Stimulated activated CD4-positive, alpha-beta T cell treated with anti-CD3 and anti-CD28 coated beads, TNF-alpha, amount 100 ng/mL, for 1 hour (primary cell): Measurements from ENCODE around the gene ZNF592.
A peak's percentile ranks its signal among the peaks of the same experiment; 100 is the strongest.

Experiments used
- DNase-seq, 3 donors: peaks; one replicate each; pipeline ENCODE4 v3.0.0-alpha.2; 2020; ENCODE audit warnings: low read depth in 3 of 3, low spot score in 1 of 3

The ZNF592 gene

DNA sequence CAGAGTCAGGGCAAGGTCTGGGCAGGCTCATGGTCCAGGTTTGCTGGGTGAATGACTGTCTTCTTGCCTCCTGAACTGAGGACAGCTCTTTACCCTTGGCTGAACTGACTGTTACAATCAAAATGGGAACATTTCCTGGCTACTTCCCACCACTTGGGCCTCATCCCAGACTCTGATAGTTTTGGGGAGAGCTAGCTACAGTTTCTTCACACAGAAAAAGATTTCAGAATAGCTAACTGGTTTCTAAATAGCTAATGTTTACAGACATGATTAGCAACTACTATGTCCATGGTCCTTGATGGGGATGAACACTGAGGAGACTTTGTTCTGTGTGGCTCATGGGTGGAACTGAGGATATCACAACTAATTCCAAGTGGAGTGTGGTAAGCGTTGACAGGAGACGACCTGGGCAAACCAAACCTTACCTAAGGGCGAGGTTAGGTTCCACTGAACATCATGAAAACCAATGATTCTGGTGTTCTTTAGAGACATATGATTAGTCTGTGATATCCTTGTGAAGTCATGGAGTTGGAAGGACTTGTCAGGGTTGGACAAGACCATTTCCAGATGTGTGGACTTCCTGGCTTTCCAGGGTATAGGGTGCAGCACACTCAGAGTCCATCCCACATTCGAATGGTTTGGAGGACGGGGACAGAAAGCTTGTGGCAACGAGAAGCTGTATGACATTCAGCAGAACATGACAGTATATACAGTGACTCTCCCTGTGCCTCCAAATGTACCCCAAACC lies 76.0 kb downstream of the ZNF592 start:
- DNase-seq = no peak

DNA sequence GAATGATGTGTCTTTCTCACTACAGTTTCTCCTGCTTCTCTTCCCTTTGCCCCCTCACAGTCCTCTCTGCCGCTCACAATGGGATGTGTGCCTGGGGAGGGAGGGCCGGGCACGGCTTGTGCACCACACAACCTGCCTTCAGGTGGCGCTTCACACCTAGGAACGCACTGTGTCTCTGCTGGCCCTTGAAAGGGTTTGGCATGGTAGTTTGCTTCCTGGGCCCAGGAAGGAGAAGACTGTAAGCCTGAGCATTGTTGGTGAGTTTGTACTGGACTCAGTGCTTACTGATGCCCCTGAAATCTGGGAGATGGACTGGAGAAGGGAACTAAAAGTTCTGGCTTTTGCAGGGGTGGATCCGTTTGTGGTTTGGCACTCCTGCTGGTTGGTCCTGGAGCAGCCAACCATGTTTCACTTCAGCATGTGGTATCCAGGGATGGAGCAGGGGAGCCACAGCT lies 78.0 kb downstream of the ZNF592 start:
- DNase-seq = no peak

DNA sequence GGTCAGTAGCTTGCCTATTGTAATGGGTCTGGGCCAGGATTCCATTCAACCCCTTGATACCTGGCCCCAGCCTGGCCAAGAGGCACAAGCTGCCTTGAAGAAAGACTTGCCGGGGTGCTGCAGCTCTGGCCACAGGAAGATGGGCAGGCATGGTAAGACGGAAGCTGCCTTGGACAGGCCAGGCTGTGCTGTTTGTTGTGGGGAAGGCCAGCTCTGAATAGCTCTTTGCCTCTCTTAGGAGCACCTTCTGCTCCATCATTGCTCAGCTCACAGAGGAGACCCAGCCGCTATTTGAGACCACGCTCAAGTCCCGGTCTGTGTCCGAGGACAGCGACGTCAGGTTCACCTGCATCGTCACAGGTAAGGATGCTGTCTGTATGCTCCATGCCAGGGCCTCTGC lies 78.9 kb downstream of the ZNF592 start:
- no peak for DNase-seq

DNA sequence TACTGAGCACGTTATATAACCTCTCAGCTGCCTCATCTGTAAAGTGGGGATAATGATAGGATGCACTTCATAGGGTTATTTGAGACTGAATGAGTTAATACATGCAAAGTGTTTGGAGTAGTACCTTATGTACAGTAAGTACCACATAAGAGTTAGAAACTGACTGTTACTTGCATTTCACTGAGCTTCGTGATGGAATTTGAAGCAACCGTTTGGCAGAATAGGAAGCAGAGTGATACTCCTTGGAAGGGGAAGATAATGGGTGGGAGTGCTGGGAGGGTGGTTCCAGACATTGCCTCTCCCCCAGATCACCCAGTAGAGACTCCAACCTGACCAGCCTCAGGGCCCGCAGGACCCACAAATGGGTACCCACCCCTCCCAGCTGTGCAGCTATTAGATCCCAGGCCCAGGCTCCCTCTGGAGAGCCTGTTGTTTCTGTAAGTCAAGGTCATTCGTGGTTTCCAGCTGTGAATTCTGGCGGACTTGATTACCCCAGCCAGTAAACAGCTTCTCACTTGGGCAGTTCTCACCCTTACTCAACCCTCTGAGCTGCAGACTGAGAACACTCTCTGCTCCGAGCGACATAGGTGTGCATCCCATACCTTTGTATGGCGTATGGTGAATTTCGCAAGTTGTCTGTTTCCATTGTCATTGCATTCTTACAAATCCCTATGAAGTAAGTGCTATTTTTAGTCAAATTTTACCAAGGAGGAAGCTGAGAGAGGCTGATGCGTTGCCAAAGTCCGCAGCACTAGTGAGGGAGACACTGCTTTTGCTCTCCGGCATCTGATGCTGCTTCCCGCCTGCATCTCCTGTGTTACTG lies 79.9 kb downstream of the ZNF592 start:
- DNase-seq = no peak

DNA sequence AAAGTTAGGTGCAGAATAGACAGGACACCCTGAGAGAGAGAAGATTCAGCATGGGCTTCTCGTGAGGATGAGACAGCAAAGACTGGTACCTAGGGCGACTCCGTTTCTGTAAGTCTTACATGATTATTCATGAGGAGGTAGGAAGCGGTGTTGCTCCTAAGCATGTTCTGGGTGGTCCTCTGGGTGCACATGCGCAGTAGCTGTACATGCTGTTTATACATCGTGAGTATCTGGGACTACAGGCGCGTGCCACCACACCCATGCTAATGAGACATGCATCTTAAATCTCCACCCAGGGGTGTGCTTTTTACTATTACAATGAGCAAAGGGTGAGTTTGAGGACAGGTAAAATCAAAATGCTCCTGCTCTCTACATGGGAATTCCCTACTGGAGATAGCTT lies 81.0 kb downstream of the ZNF592 start:
- DNase-seq = no peak

GRCh38 chr15:84830036-84830435 lies 81.6 kb downstream of the ZNF592 start:
- no peak for DNase-seq

- DNase-seq = no peak
These were observed 82.6 kb downstream of the ZNF592 start for GRCh38 chr15:84831028-84831427.

DNA sequence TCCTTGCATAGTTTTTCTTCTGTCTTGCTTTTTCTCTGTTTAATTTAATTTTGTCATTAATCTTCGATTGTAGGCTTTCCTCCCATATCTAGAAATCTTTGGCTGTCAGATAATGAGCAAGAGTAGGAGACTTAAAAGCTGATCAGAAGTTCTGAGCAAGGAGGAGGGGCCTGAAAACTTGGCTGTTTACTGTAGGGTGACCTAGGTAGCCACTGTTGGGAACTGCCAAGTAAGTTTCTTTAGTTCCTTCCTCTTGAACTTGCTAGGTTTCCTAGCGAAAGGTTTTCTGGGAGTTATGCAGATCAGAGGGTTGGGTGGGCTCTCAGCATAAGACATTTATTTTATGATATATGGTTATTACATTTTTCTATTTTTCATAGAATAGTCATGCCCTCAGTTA lies 83.2 kb downstream of the ZNF592 start:
- DNase-seq = no peak

DNA sequence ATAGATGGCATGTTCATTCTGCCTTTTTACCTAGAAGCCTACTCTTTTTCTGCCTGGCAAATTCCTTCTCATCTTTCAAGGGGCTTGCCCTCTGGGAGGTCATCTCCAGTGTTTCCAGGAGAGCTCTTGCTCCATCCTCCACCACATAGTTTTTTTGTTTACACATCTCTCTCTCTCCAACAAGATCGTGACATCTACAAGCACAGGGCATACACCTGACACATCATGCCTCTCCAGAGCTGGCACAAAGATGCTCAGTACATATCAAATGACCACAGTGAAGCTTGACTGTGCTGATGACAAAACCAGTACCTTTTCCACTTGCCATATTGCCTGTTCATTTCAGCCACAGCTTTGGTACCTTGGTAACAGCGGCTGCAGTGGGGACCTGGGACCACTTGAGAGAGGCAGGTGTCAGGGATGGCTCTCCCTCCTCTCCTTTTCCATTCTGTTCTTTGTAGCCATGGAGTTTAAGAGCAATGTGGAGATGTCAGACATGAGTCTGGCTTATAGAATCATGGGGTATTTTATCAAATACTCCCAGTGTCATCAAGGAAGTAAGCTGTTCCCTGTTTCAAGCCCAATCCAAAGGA lies 84.2 kb downstream of the ZNF592 start:
- DNase-seq = no peak

GRCh38 chr15:84833447-84834228 lies 85.2 kb downstream of the ZNF592 start:
- DNase-seq = no peak

DNA sequence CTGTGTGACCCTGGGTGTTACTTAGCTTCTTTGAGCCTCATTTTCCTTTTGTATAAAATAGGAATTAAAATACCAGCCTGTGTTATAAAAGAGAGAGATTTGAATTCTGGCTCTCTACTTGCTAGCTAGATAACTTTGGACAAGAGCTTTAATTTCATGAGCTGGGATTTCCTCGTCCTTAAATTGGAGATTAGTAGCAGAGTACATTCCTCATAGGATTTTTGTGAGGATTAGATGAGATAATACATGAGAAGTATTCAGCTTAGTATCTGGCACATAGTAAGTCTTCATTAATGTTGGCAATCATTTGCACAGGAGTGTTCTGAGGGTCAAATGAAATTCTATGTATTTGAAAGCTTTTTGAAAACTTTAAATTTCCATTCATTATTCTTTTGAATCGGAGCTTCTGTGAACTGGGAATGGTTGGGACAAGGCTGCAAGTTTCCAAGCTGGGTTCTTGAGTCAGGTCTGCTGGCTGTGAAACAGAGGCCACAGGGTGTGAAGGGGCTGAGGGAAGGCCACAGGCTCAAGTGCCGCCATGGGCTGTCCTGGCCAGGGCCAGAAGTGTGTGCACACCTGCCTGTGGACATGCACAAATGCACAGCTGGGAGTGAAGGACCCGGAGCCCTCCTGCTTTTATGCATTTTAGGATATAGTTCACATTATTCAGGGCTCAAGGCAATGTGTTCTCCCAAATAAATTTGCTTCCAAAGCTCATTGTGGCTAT lies 86.0 kb downstream of the ZNF592 start:
- DNase-seq = no peak

DNA sequence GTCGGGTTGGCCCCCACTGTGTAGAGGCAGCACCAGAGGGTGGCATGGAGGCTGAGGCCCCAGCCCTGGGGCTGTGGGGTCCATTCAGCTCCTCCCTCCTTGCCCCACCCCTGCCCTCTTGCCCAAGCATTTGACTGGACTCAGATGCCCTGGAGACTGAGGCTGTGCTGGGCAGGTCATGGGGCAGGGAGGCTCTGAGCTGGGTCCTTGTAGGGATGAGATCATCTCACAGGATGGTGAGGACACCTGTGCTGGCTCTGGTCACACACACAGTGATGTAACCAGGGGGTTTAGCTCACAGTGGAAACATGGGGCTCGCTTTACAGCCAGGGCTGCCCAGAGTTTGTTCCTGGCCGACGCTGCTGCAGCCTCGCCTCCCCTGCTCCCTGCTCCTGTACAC lies 86.6 kb downstream of the ZNF592 start:
- DNase-seq = no peak

DNA sequence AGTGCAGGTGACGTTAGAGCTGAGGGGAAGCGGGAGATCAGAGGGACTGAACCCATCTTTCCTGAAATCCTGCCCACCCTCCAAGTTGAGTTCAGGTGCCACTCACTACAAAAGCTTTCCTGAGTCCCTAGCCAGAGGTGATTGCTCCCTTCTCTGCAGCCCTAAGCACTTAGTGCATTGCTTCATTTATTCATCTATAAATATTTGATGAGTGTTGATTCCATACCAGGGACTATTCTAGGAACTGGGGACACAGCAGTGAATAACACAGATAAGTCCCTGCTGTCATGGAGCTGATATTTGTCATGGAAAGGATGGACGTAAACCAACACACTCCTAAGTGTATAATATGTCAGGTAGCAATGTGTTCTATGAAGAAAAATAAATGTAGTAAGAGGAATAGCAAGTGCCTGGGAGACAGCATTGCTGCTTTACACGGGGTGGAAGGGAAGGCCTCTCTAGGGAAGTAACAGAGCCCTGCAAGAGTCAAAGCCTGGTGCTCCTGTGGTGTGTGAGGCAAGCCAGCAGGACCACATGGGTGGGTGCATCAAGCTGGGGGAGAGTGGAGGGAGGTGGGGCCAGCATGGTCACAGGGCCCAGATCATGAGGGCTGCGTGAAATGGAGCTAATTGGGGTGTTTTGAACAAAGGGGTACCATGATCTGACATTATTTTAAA lies 87.4 kb downstream of the ZNF592 start:
- no peak for DNase-seq

DNA sequence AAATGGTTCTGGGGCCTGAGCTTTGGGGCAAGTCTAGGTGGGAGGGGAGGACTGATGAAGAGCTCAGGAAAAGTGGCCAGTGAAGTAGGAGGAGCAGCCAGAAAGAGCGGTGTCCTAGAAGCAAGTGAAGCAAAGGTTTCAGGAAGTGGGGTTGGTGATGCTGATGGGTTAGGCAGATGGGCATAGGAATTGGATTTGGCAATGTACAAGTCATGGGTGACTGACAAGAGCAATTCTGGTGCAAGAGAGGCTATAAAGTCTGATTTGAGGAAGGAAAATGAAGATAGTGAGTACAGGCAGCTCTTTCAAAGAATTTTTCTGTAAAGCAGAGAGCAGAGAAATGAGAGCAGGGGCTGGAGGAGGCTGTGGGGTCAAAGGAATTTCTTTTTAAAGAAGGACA lies 88.5 kb downstream of the ZNF592 start:
- DNase-seq = no peak

- no peak for DNase-seq
These were observed 91.3 kb downstream of the ZNF592 start for GRCh38 chr15:84839714-84840113.

GRCh38 chr15:84840255-84840654 lies 91.9 kb downstream of the ZNF592 start:
- DNase-seq = no peak

- DNase-seq = no peak
These were observed 92.5 kb downstream of the ZNF592 start for GRCh38 chr15:84840741-84841429.

GRCh38 chr15:84842781-84843180 lies 94.4 kb downstream of the ZNF592 start:
- DNase-seq = no peak

DNA sequence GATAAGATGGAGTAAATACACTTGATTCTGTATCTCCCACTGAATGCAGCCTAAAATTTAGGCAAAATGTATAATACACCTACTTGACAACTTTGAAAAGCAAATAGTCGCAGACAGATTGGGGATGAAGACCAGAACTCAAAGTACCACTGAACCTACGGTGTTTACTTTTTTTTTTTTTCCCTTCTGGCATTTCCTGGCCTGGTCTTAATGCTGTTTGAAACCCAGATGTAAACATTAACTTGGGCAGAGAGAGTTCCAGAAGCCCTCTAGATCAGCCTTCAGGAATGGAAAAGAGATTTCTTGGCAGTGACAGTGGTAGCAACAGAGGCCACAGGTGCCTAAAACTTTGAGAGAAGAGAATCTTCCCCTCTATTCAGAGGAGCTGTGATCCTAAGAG lies 96.6 kb downstream of the ZNF592 start:
- no peak for DNase-seq

GRCh38 chr15:84845631-84846030 lies 97.2 kb downstream of the ZNF592 start:
- peak in 1 of 3 donors; percentile 21 for DNase-seq
